Measurements from ENCODE around the gene SYDE2.
A peak's percentile ranks its signal among the peaks of the same experiment; 100 is the strongest.
"Not testable (repeated sequence)": the region's sequence is repeated elsewhere in the genome, so short reads cannot be mapped to it uniquely, and the experiment has no call there.

Gene SYDE2

GRCh38 chr1:85158910-85159309, 41.9 kb downstream of the SYDE2 start:
- no peak for DNase-seq

- no peak for DNase-seq
These were observed 43.4 kb downstream of the SYDE2 start for GRCh38 chr1:85157436-85157835.

- DNase-seq: no peak
These were observed 47.5 kb downstream of the SYDE2 start for GRCh38 chr1:85153149-85153891.

GRCh38 chr1:85151446-85151845, 49.4 kb downstream of the SYDE2 start:
- no peak for DNase-seq

GRCh38 chr1:85149805-85150204, 51.0 kb downstream of the SYDE2 start:
- peak; percentile 18 for DNase-seq

- DNase-seq: peak; percentile 67
These were observed 52.1 kb downstream of the SYDE2 start for GRCh38 chr1:85148524-85149250.

- peak; percentile 81 for DNase-seq
These were observed 53.9 kb downstream of the SYDE2 start for GRCh38 chr1:85146972-85147359.

GRCh38 chr1:85146298-85146971, 54.4 kb downstream of the SYDE2 start:
- not testable (repeated sequence) for DNase-seq

GRCh38 chr1:85144351-85144750, 56.5 kb downstream of the SYDE2 start:
- DNase-seq: no peak

GRCh38 chr1:85142753-85143152, 58.1 kb downstream of the SYDE2 start:
- DNase-seq: no peak

GRCh38 chr1:85138439-85138838, 62.4 kb downstream of the SYDE2 start:
- not testable (repeated sequence) for DNase-seq

GRCh38 chr1:85137660-85138059, 63.2 kb downstream of the SYDE2 start:
- DNase-seq: no peak

- DNase-seq: no peak
These were observed 65.4 kb downstream of the SYDE2 start for GRCh38 chr1:85135392-85135798.

- peak; percentile 68 for DNase-seq
These were observed 66.0 kb downstream of the SYDE2 start for GRCh38 chr1:85134583-85135391.

GRCh38 chr1:85133565-85134159, 67.2 kb downstream of the SYDE2 start:
- no peak for DNase-seq

GRCh38 chr1:85132078-85132720, 68.6 kb downstream of the SYDE2 start:
- peak; percentile 25 for DNase-seq

- DNase-seq: peak; percentile 94
These were observed 72.5 kb downstream of the SYDE2 start for GRCh38 chr1:85128316-85128715.

GRCh38 chr1:85125891-85126290, 74.9 kb downstream of the SYDE2 start:
- DNase-seq: no peak

GRCh38 chr1:85124091-85124490, 76.7 kb downstream of the SYDE2 start:
- no peak for DNase-seq

- no peak for DNase-seq
These were observed 78.6 kb downstream of the SYDE2 start for GRCh38 chr1:85122169-85122568.

- no peak for DNase-seq
These were observed 79.1 kb downstream of the SYDE2 start for GRCh38 chr1:85121744-85122143.

GRCh38 chr1:85118751-85119150, 82.1 kb downstream of the SYDE2 start:
- peak; percentile 10 for DNase-seq
